Astrocyte (in vitro differentiated cells and primary cell): ENCODE measurements around the gene SMIM23. TPM values are rescaled to one million over a fixed set of nuclear protein-coding genes. Genes with fewer than 3 reads are reported as not detected.

Experiments
- DNase-seq: peaks from one replicate; pipeline ENCODE4 v3.0.0-alpha.2; 2010; ENCODE audit warnings: low read depth
- FAIRE-seq: peaks from 2 replicates; lab custom pipeline; 2011; peaks lifted over from hg19 to GRCh38; lab: Jason Lieb, UNC
- H2AFZ ChIP-seq: 2 replicates; pipeline ENCODE4 v1.6.0; 2012; ENCODE audit warnings: low read depth, low read length, inconsistent platforms
- H3K27ac ChIP-seq: 2 replicates; pipeline ENCODE4 v1.5.1; 2011; ENCODE audit warnings: low read depth, low read length, inconsistent platforms
- H3K27me3 ChIP-seq: 2 replicates; pipeline ENCODE4 v1.6.0; 2011; ENCODE audit warnings: low read length, inconsistent platforms; ENCODE audit not compliant: insufficient read depth
- H3K36me3 ChIP-seq: 2 replicates; pipeline ENCODE4 v1.5.1; 2011; ENCODE audit warnings: low read length, inconsistent platforms; ENCODE audit not compliant: insufficient read depth
- H3K4me1 ChIP-seq: 2 replicates; pipeline ENCODE4 v1.5.1; 2011; ENCODE audit warnings: low read length, inconsistent platforms; ENCODE audit not compliant: insufficient read depth
- H3K4me2 ChIP-seq: 2 replicates; pipeline ENCODE4 v1.6.0; 2012; ENCODE audit warnings: low read length, inconsistent platforms
- H3K4me3 ChIP-seq: 2 replicates; pipeline ENCODE4 v1.5.1; 2011; ENCODE audit warnings: low read depth, mild to moderate bottlenecking, low read length, inconsistent platforms; ENCODE audit not compliant: insufficient read depth
- H3K79me2 ChIP-seq: 2 replicates; pipeline ENCODE4 v1.6.0; 2012; ENCODE audit warnings: mild to moderate bottlenecking, low read length, inconsistent platforms; ENCODE audit not compliant: insufficient read depth
- H3K9ac ChIP-seq: 2 replicates; pipeline ENCODE4 v1.6.0; 2012; ENCODE audit warnings: mild to moderate bottlenecking, low read length, inconsistent platforms
- H3K9me3 ChIP-seq: 2 replicates; pipeline ENCODE4 v1.5.1; 2012; ENCODE audit warnings: low read depth, mild to moderate bottlenecking, low read length, inconsistent platforms; ENCODE audit not compliant: insufficient read depth
- H4K20me1 ChIP-seq: 2 replicates; pipeline ENCODE4 v1.6.0; 2012; ENCODE audit warnings: low read length, inconsistent platforms; ENCODE audit not compliant: insufficient read depth
- H3K27ac Mint-ChIP-seq: one replicate; pipeline ENCODE4 v1.8.0; 2021; ENCODE audit warnings: mild to moderate bottlenecking, mixed read lengths; ENCODE audit not compliant: unreplicated experiment
- H3K27me3 Mint-ChIP-seq: one replicate; pipeline ENCODE4 v1.8.0; 2021; ENCODE audit warnings: low read depth, mixed read lengths; ENCODE audit not compliant: unreplicated experiment
- H3K36me3 Mint-ChIP-seq: one replicate; pipeline ENCODE4 v1.8.0; 2021; ENCODE audit warnings: low read depth, mixed read lengths; ENCODE audit not compliant: unreplicated experiment
- H3K4me1 Mint-ChIP-seq: one replicate; pipeline ENCODE4 v1.8.0; 2021; ENCODE audit warnings: low read depth, mixed read lengths; ENCODE audit not compliant: unreplicated experiment
- H3K4me3 Mint-ChIP-seq: one replicate; pipeline ENCODE4 v1.8.0; 2021; ENCODE audit warnings: mild to moderate bottlenecking, moderate library complexity, mixed read lengths; ENCODE audit not compliant: unreplicated experiment
- H3K9me3 Mint-ChIP-seq: one replicate; pipeline ENCODE4 v1.8.0; 2021; ENCODE audit warnings: mild to moderate bottlenecking, mixed read lengths; ENCODE audit not compliant: unreplicated experiment
- CTCF ChIP-seq: IDR thresholded peaks from 2 replicates; pipeline ENCODE4 v1.5.1; 2011; ENCODE audit warnings: low read depth, mild to moderate bottlenecking, inconsistent platforms, low read length, moderate library complexity; ENCODE audit not compliant: insufficient read depth
- EZH2 ChIP-seq: IDR thresholded peaks from 2 replicates; pipeline ENCODE4 v1.6.1; 2012; ENCODE audit warnings: mild to moderate bottlenecking, low read length, inconsistent platforms; ENCODE audit not compliant: insufficient read depth
- total RNA-seq: library from RNA; stranded (reverse); gene quantifications from 2 replicates; pipeline ENCODE4 v1.2.1, GENCODE V29; 2021

The SMIM23 gene
- total RNA-seq, 1 donor from 2014 or later: not detected

- Mint-ChIP-seq H3K4me3 (no peak overlapping the region), H3K9me3 (peaks cover 4% of the 10 kb centered on the region), H3K27me3 (peaks cover 7% of the 10 kb centered on the region), H3K27ac (no peak overlapping the region), H3K4me1 (no peaks in the 10 kb centered on the region), H3K36me3 (no peaks in the 10 kb centered on the region)
- FAIRE-seq (no peak), DNase-seq (peak; percentile 39)
- Histone ChIP-seq H3K27ac (no peak overlapping the region), H3K36me3 (no peaks in the 10 kb centered on the region), H3K79me2 (no peaks in the 10 kb centered on the region), H3K9me3 (no peaks in the 10 kb centered on the region), H3K9ac (no peak overlapping the region), H3K4me3 (no peak overlapping the region), H4K20me1 (no peaks in the 10 kb centered on the region), H3K27me3 (no peaks in the 10 kb centered on the region), H3K4me2 (no peak overlapping the region), H2AFZ (no peak overlapping the region), H3K4me1 (peaks cover 1% of the 10 kb centered on the region)
- TF ChIP-seq EZH2: no peak
- no peak for TF ChIP-seq CTCF
These were observed 13.8 kb upstream of the SMIM23 start for GRCh38 chr5:171771856-171772255.

- H3K27ac Mint-ChIP-seq: no peak overlapping the region
- H4K20me1 ChIP-seq: no peaks in the 10 kb centered on the region
- H3K9me3 Mint-ChIP-seq: peaks cover 4% of the 10 kb centered on the region
- FAIRE-seq (no peak), DNase-seq (no peak)
- no peaks in the 10 kb centered on the region for H3K79me2 ChIP-seq
- H3K9ac ChIP-seq: no peak overlapping the region
- H3K4me3 Mint-ChIP-seq: no peak overlapping the region
- no peak overlapping the region for H3K4me2 ChIP-seq
- H3K36me3 Mint-ChIP-seq: no peaks in the 10 kb centered on the region
- no peak overlapping the region for H2AFZ ChIP-seq
- no peaks in the 10 kb centered on the region for H3K9me3 ChIP-seq
- no peaks in the 10 kb centered on the region for H3K27me3 ChIP-seq
- peaks cover 7% of the 10 kb centered on the region for H3K27me3 Mint-ChIP-seq
- no peak overlapping the region for H3K27ac ChIP-seq
- no peaks in the 10 kb centered on the region for H3K4me1 Mint-ChIP-seq
- TF ChIP-seq EZH2: no peak
- no peak for TF ChIP-seq CTCF
- H3K4me1 ChIP-seq: peaks cover 6% of the 10 kb centered on the region
- H3K4me3 ChIP-seq: no peak overlapping the region
- no peaks in the 10 kb centered on the region for H3K36me3 ChIP-seq
These were observed 12.5 kb upstream of the SMIM23 start for GRCh38 chr5:171773106-171773505.

GRCh38 chr5:171774418-171774817 lies 11.2 kb upstream of the SMIM23 start:
- Histone ChIP-seq H4K20me1 (no peaks in the 10 kb centered on the region), H2AFZ (no peak overlapping the region), H3K79me2 (no peaks in the 10 kb centered on the region), H3K27ac (no peak overlapping the region), H3K36me3 (no peaks in the 10 kb centered on the region), H3K4me3 (no peak overlapping the region), H3K27me3 (no peaks in the 10 kb centered on the region), H3K9me3 (no peaks in the 10 kb centered on the region), H3K4me2 (no peak overlapping the region), H3K4me1 (peaks cover 6% of the 10 kb centered on the region), H3K9ac (no peak overlapping the region)
- H3K4me3 Mint-ChIP-seq: no peak overlapping the region
- H3K27ac Mint-ChIP-seq: no peak overlapping the region
- H3K36me3 Mint-ChIP-seq: no peaks in the 10 kb centered on the region
- TF ChIP-seq CTCF (no peak), EZH2 (no peak)
- H3K9me3 Mint-ChIP-seq: peaks cover 11% of the 10 kb centered on the region
- no peak for DNase-seq
- H3K27me3 Mint-ChIP-seq: peaks cover 14% of the 10 kb centered on the region
- FAIRE-seq: no peak
- no peaks in the 10 kb centered on the region for H3K4me1 Mint-ChIP-seq
